ENCODE measurements around the gene PDZD8.
"Not testable (repeated sequence)": the region's sequence is repeated elsewhere in the genome, so short reads cannot be mapped to it uniquely, and the experiment has no call there.

- TF ChIP-seq CTCF (IDR thresholded peaks at IDR 0.05); ZFX (IDR thresholded peaks at IDR 0.05; ENCODE audit: borderline replicate concordance): not testable (repeated sequence)
These were observed 71.8 kb downstream of the PDZD8 start for GRCh38 chr10:117303451-117303850.

Measured in 22Rv1 (cell line).